Colon (tissue), 2 donors: Measurements from ENCODE around the gene XIRP2.
"Not testable (repeated sequence)": the region's sequence is repeated elsewhere in the genome, so short reads cannot be mapped to it uniquely, and the experiment has no call there.

Experiments
- FAIRE-seq: peaks from 2 replicates; lab custom pipeline; 2012; peaks lifted over from hg19 to GRCh38; lab: Jason Lieb, UNC
- donor health status: control.
- donor health status: control.

The XIRP2 gene

GRCh38 chr2:167054881-167055280, 166.6 kb downstream of the XIRP2 start:
- no peak for FAIRE-seq

- FAIRE-seq: no peak
These were observed 169.2 kb downstream of the XIRP2 start for GRCh38 chr2:167057446-167057845.

GRCh38 chr2:167059173-167059572, 170.9 kb downstream of the XIRP2 start:
- FAIRE-seq: no peak

- no peak for FAIRE-seq
These were observed 181.6 kb downstream of the XIRP2 start for GRCh38 chr2:167069855-167070254.

- FAIRE-seq: not testable (repeated sequence)
These were observed 187.4 kb downstream of the XIRP2 start for GRCh38 chr2:167075708-167076107.

- FAIRE-seq: not testable (repeated sequence)
These were observed 210.7 kb downstream of the XIRP2 start for GRCh38 chr2:167098931-167099330.

GRCh38 chr2:167100506-167100905, 212.2 kb downstream of the XIRP2 start:
- no peak for FAIRE-seq

- FAIRE-seq: no peak
These were observed 214.9 kb downstream of the XIRP2 start for GRCh38 chr2:167103028-167103756.

GRCh38 chr2:167103757-167104133, 215.5 kb downstream of the XIRP2 start:
- no peak for FAIRE-seq

GRCh38 chr2:167104691-167105090, 216.4 kb downstream of the XIRP2 start:
- FAIRE-seq: no peak

- not testable (repeated sequence) for FAIRE-seq
These were observed 221.4 kb downstream of the XIRP2 start for GRCh38 chr2:167109682-167110081.

GRCh38 chr2:167110345-167110744, 222.1 kb downstream of the XIRP2 start:
- no peak for FAIRE-seq

- FAIRE-seq: no peak
These were observed 225.7 kb downstream of the XIRP2 start for GRCh38 chr2:167114018-167114417.

GRCh38 chr2:167115541-167115940, 227.3 kb downstream of the XIRP2 start:
- FAIRE-seq: no peak

- FAIRE-seq: no peak
These were observed 234.1 kb downstream of the XIRP2 start for GRCh38 chr2:167122389-167122788.

- FAIRE-seq: no peak
These were observed 237.9 kb downstream of the XIRP2 start for GRCh38 chr2:167126165-167126564.

GRCh38 chr2:167127135-167127534, 238.9 kb downstream of the XIRP2 start:
- FAIRE-seq: no peak

- no peak for FAIRE-seq
These were observed 239.8 kb downstream of the XIRP2 start for GRCh38 chr2:167128130-167128529.

GRCh38 chr2:167132066-167132465, 243.8 kb downstream of the XIRP2 start:
- FAIRE-seq: no peak

GRCh38 chr2:167132906-167133555, 244.8 kb downstream of the XIRP2 start:
- FAIRE-seq: no peak

- no peak for FAIRE-seq
These were observed 245.3 kb downstream of the XIRP2 start for GRCh38 chr2:167133614-167134013.

- no peak for FAIRE-seq
These were observed 246.2 kb downstream of the XIRP2 start for GRCh38 chr2:167134381-167135072.

- no peak for FAIRE-seq
These were observed 247.4 kb downstream of the XIRP2 start for GRCh38 chr2:167135706-167136105.
